ENCODE data around the gene TRAPPC2L. TPM values are rescaled to one million over a fixed set of nuclear protein-coding genes. Genes with fewer than 3 reads are reported as not detected.
"Not testable (repeated sequence)": the region's sequence is repeated elsewhere in the genome, so short reads cannot be mapped to it uniquely, and the experiment has no call there.

Gene TRAPPC2L
- total RNA-seq, 1 experiment from 2014 or later = 82.0 TPM

GRCh38 chr16:88888461-88889387 lies 31.8 kb downstream of the TRAPPC2L start:
- no peak for ATAC-seq
- no peaks in the 10 kb centered on the region for H3K4me1 Mint-ChIP-seq
- no peak for DNase-seq (ENCODE audit: low spot score)
- TF ChIP-seq ZNF425 (CRISPR knock-in tag; conservative IDR thresholded peaks at IDR 0.05) = no peak
- no peak for TF ChIP-seq ETV6 (CRISPR knock-in tag; IDR thresholded peaks at IDR 0.05)
- no peak for TF ChIP-seq GRHL2 (CRISPR knock-in tag; IDR thresholded peaks at IDR 0.05; ENCODE audit: insufficient replicate concordance, severe bottlenecking)
- TF ChIP-seq ZNF416 (CRISPR knock-in tag; IDR thresholded peaks at IDR 0.05) = no peak
- TF ChIP-seq MAX (CRISPR knock-in tag; IDR thresholded peaks at IDR 0.05) = no peak
- TF ChIP-seq EMX1 (CRISPR knock-in tag; IDR thresholded peaks at IDR 0.05) = no peak
- no peak for TF ChIP-seq E2F4 (CRISPR knock-in tag; IDR thresholded peaks at IDR 0.05; ENCODE audit: borderline replicate concordance, low read depth)
- no peak for TF ChIP-seq HMGXB4 (CRISPR knock-in tag; IDR thresholded peaks at IDR 0.05)
- no peak for TF ChIP-seq ATF1 (CRISPR knock-in tag; IDR thresholded peaks at IDR 0.05)
- TF ChIP-seq ARID4B (CRISPR knock-in tag; IDR thresholded peaks at IDR 0.05; ENCODE audit: borderline replicate concordance) = no peak
- TF ChIP-seq ZBTB43 (CRISPR knock-in tag; IDR thresholded peaks at IDR 0.05) = no peak
- H3K9me3 Mint-ChIP-seq = no peaks in the 10 kb centered on the region
- no peaks in the 10 kb centered on the region for H3K36me3 Mint-ChIP-seq
- CTCF ChIA-PET = interaction anchor here (0.5 to 1.3 kb wide), 4 partner anchors 9 to 352 kb away, joined by 3 to 4 read pairs (median 4); no protein-coding TSS in a partner anchor
- H3K4me3 Mint-ChIP-seq = no peak overlapping the region
- POLR2A ChIA-PET = no interaction called here
- no peak overlapping the region for H3K27ac Mint-ChIP-seq
- H3K27me3 Mint-ChIP-seq (ENCODE audit: low read depth) = peaks cover 2% of the 10 kb centered on the region; the same call in 1 of the 2 replicates

- POLR2A ChIA-PET; H3K4me3 Mint-ChIP-seq; H3K9me3 Mint-ChIP-seq; DNase-seq (ENCODE audit: low spot score); H3K27me3 Mint-ChIP-seq (ENCODE audit: low read depth); H3K4me1 Mint-ChIP-seq; H3K27ac Mint-ChIP-seq; H3K36me3 Mint-ChIP-seq; ATAC-seq; CTCF ChIA-PET: not testable (repeated sequence)
These were observed 32.9 kb downstream of the TRAPPC2L start for GRCh38 chr16:88889702-88890352.

Measured in WTC11 (cell line).